LNCaP clone FGC (cell line): ENCODE data around the gene APOBR.

Experiments
- DNase-seq: peaks from one replicate; pipeline ENCODE4 v3.0.0-alpha.2; 2011; ENCODE audit warnings: low read depth
- H3K4me3 ChIP-seq: 2 replicates; pipeline ENCODE4 v1.5.1; 2011; ENCODE audit warnings: mild to moderate bottlenecking, low read depth, low read length, control low read depth
- CTCF ChIP-seq: IDR thresholded peaks from 2 replicates; pipeline ENCODE4 v1.5.1; 2012; ENCODE audit warnings: mild to moderate bottlenecking; ENCODE audit not compliant: control insufficient read depth, insufficient read depth; ENCODE audit errors: extremely low read depth

The APOBR gene

GRCh38 chr16:28511801-28512789 is 17.7 kb downstream of the APOBR start:
- no peak for DNase-seq
- H3K4me3 ChIP-seq: no peak overlapping the region
- TF ChIP-seq CTCF: no peak

DNA sequence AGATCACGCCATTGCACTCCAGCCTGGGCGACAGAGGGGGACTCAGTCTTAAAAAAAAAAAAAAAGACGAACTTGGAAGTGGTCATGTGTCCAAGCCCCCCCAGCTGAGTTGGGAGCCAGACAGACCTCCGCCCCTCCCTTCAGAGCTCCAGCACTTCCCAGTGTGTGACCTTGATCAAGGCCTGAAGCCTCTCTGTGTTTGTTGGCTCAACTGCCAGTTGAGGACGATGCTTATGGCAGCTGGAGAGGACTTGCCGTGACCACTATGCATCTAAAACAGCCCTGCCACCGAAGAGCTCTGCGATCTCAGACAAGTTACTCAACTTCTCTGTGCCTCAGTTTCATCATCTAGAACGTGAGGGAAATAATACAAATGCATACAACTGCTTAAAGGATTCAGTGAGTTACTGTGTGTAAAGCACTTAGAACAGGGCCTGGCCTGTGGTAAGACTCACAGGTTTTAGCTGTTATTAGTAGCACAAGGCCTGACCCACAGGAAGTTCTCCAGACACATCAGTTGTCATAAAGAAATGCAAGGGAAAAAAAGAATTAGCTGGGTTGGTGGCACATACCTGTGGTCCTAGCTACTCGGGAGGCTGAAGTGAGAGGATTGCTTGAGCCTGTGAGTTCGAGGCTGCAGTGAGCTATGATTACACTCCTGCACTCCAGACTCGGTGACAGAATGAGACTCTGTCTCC is 19.2 kb downstream of the APOBR start:
- no peak for TF ChIP-seq CTCF
- DNase-seq: no peak
- H3K4me3 ChIP-seq: no peak overlapping the region

GRCh38 chr16:28514246-28514645 is 19.8 kb downstream of the APOBR start:
- no peak for DNase-seq
- no peak for TF ChIP-seq CTCF
- H3K4me3 ChIP-seq: no peak overlapping the region

DNA sequence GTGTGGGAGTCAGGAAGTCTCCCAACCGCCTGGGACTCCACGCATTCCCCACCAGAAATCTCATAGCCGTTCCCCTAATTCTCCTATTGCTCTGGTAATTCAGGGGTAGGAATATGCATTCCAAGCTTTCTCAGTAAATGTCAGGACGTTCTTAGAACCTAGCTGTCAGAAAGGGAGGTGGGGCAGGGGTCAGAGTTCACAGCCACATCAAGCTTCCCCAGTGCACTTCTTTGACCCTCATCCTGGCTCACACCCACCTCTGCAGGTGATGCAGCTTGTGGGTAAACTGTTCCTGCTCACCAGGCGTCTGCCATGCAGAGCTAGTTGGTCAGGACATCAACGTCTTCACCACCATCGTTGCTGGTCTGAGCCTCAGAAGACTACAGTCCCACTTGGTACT is 26.2 kb downstream of the APOBR start:
- TF ChIP-seq CTCF: no peak

DNA sequence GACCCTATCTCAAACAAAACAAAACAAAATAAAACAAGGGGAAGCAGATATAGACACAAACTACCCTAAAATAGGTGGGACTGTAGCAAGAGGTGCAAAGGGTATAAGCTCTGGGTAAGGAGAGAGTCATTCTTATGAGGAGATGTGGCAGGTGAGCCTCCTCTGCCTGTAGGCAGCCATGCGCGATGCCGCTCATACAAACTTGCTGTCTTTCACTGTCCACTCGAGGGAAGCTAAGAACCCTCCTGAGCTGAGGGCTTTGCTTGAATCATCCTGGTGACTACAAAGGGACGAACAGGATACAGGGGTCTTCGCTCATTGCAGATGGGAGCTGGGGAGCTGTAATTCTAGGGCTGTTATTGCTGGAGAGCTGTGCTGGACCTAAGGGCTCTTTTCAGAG is 27.0 kb downstream of the APOBR start:
- no peak for TF ChIP-seq CTCF
- H3K4me3 ChIP-seq: no peak overlapping the region
- DNase-seq: no peak

More for the DNA sequence above, 26.2 kb downstream of the APOBR start:
- H3K4me3 ChIP-seq: no peak overlapping the region
- no peak for DNase-seq

DNA sequence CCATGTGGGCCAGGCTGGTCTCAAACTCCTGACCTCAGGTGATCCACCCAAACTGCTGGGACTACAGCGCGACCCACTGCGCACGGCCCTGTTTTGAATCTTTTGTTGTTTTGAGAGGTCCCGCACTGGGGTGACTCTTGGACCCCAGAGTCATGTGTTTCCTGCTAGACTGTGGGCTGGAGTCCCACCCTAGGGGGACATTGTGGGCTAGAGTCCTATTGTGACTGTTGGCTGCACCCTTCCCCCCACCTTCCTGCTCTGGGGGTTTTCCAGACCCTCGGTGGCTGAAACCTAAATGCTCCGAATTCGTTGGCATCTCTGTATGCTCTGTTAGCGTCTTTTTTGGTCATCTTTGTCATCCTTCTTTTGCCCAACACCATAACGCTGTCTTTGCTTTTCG is 28.3 kb downstream of the APOBR start:
- H3K4me3 ChIP-seq: no peak overlapping the region
- TF ChIP-seq CTCF: no peak
- no peak for DNase-seq
